Embryonic facial prominence (tissue), 1 donor: ENCODE results near the gene URM1.
"Not testable (repeated sequence)": the region's sequence is repeated elsewhere in the genome, so short reads cannot be mapped to it uniquely, and the experiment has no call there.

Source experiments
- DNase-seq: peaks from one replicate; pipeline ENCODE4 v3.0.0-alpha.2; 2016; ENCODE audit errors: extremely low spot score

The URM1 gene

GRCh38 chr9:128409450-128409849 lies 38.3 kb downstream of the URM1 start:
- no peak for DNase-seq

DNA sequence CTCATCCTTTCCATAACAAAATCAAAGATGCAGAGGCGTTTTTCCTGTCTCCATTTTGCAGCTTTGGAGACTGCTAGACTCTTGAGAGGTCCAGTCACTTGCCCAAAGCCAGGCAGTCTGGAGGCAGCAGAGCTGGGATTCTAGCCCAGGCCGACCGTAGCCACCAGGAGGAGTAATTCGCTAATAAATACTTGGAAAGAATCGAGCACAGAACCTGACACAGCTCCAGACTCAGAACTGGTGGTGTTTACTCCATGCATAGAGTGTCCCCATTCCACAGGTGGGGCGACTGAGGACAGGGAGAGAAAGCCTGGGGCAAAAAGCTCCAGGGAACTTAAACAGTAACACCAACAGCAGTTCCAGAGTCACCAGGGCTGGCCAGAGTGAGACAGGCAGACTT lies 38.8 kb downstream of the URM1 start:
- DNase-seq = no peak

- DNase-seq = no peak
Measured at GRCh38 chr9:128411364-128412119, 40.4 kb downstream of the URM1 start.

DNA sequence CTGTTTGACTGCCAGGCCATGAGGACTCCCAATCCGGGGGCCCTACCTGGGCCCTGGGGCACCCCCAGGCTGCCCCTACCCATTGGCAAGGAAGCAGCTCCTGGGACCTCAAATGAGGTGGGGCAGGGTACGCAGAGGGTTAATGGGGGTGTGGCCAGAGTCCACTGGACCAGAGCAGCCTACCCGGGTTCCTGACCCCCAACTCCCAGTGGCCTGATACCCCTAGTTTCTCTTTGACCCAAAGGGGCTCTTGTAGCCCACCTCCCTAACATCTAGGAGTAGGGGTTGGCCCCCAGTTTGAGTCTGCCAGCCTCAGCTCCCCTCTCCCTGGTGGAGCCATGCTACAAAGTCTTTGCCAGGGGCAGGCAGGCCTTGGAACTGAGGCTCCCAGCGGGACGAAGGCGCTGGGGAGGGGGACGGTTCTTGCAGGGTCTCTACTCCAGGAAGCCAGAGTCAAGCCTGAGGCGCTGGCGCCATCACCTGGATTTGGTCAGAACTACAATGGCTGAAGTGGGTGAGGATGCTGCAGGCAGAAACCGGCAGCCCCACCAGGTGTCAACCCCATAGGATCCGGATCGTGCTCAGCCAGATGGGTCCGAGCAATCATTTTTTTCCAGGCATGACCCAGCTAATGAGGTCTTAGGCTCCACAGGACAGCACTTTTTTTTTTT lies 41.1 kb downstream of the URM1 start:
- DNase-seq = no peak

DNA sequence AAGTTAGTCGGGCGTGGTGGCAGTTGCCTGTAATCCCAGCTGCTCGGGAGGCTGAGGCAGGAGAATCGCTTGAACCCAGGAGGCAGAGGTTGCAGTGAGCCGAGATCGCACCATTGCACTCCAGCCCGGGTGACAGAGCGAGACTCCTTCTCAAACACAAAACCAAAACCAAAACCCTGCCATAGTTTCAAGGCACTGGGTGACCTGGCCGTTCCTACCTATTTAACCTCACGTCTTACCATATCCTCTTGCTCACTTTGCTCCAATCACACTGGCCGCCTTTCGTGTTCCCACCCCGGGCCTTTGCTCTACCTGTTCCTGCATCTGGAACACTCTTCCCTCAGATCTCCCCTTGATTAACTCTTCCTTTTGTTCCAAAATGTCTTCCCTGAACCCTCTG lies 42.6 kb downstream of the URM1 start:
- DNase-seq = not testable (repeated sequence)

- no peak for DNase-seq
Measured at GRCh38 chr9:128414461-128414860, 43.3 kb downstream of the URM1 start.

DNA sequence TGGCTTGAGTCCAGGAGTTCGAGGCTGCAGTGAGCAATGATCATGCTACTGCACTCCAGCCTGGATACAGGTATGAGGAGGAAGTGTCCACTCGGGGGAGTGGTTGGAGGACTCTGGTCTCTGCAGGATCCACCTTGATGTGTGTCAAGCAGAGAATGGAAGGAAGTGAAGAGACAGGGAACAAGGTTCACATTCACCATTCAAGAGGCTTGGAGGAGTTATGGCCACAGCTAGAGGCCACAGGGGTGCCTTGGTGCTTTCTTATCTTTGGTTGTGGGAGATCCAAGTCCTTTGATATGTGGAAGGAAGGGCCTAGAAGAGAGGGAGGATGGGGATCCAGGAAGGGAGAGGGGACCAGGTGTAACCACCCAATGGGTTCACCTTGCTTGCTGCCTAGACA lies 44.1 kb downstream of the URM1 start:
- no peak for DNase-seq

DNA sequence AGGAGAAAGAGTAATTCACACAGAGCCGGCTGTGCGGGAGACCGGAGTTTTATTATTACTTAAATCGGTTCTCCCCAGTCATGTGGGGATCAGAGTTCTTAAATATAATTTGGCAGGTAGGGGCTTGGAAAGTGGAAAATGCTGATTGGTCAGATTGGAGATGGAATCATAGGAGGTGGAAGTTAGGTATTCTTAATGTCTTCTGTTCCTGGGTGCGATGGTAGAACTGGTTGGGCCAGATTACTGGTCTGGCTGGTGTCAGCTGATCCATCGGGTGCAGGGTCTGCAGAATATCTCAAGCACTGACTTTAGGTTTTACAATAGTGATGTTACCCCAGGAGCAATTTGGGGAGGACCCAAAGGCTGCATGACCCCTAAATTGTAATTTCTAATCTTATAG lies 44.8 kb downstream of the URM1 start:
- no peak for DNase-seq

- DNase-seq = no peak
Measured at GRCh38 chr9:128416432-128417019, 45.4 kb downstream of the URM1 start.

DNA sequence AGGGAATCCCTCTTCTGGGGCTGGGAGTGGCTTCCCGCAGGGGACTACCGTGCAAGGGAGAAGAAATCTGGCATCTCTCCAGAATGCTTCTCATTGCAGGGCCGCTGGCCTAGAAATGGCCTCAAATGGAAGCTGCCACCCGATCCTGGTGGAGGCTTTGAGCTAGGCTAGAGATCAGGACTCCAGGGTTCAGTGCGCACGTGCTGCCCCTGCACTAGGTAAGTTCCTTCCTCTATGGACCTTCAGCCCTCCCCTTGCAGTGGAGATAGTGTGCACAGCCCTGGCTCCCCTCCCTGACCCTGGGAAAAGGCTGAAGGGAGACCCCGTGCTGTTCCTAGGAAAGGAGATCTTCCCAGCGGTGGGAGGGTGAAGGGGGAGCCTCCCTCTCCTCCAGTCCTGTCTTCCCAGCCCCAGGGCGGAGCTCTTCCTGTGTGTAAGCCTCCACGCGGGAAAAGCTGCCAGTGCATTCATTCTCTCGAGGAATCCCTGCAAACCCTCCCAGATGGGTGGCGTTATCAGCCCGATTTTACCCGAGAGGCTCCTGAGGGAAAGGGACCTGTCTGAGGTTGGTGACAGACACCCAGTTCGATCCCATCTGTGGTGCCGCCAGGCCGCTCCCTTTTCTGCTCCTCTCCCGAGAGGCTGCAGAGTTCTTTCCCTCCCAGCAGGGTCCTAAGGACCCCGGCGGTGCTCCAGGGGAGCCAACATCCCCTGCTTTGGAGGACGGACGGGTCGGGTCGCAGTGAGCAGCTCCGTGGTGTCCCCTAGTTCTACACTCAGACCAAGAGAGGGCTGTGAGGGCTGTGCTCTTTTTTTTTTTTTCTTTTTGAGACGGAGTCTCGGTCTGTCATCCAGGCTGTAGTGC lies 48.1 kb downstream of the URM1 start:
- DNase-seq = no peak

DNA sequence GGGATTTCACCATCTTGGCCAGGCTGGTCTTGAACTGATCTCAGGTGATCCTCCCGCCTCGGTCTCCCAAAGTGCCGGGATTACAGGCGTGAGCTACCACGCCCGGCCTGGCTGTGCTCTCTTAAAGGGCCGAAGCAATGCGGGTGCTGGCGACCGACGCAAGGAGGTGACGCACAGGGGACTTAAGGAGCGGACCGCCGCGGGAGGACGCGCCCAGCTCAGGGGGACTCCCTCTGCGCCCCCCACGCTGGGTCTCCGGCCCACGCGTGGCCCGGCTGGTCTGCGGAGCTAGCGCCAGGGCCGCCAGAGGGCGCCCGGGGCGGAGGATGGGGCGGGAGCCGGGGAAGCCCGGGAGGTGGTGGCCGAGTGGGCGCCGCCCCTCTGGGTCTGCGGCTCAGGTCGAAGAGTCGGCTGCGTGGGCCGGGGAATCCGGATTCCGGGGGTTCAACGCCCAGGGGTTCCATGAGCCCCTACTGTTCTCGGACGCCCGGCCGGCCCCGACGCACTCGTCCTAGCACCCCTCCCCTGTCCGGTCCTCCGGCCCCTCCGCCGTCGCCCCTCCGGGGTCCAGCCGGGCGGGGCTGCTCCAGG lies 49.0 kb downstream of the URM1 start:
- DNase-seq = no peak

DNA sequence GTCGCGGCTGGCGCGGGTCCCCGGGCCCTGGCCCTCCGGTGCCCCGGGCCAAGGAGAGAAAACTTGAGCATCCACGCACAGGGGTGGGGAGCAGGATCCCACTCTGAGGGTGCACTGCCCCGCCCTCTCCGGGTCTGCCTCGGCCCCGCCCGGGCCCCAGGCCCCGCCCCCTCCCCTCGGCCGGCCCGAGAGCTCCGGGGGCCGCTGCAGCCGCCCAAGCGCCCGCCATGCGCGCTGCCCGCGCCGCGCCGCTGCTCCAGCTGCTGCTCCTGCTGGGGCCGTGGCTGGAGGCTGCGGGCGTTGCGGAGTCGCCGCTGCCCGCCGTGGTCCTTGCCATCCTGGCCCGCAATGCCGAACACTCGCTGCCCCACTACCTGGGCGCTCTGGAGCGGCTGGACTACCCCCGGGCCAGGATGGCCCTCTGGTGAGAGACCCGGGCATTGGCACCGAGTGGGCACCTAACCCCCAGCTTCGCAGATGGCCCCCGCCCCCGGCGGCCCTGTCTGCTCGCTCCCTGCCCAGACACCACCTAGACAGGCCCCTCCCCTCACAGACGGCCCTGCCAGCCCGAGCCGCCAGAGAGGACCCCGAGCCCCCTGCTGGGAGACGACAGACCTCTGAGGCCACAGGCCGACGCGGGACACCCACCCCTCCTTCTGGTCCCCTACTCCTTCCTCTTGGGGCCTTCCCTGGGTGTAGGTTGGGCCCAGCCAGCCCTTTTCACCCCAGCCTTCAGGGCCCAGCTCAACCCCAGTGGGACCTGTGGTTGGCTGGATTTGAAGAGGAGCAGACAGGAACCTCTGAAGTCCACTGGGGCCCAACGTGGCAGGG lies 49.7 kb downstream of the URM1 start, which contains the start of gene CERCAM:
CERCAM (plus strand) TSS at position 207 of the 831 bp plus-strand sequence; CDS start at position 228, 21 bp downstream.
- DNase-seq = no peak

- no peak for DNase-seq
Measured at GRCh38 chr9:128421482-128421996, 50.4 kb downstream of the URM1 start.

DNA sequence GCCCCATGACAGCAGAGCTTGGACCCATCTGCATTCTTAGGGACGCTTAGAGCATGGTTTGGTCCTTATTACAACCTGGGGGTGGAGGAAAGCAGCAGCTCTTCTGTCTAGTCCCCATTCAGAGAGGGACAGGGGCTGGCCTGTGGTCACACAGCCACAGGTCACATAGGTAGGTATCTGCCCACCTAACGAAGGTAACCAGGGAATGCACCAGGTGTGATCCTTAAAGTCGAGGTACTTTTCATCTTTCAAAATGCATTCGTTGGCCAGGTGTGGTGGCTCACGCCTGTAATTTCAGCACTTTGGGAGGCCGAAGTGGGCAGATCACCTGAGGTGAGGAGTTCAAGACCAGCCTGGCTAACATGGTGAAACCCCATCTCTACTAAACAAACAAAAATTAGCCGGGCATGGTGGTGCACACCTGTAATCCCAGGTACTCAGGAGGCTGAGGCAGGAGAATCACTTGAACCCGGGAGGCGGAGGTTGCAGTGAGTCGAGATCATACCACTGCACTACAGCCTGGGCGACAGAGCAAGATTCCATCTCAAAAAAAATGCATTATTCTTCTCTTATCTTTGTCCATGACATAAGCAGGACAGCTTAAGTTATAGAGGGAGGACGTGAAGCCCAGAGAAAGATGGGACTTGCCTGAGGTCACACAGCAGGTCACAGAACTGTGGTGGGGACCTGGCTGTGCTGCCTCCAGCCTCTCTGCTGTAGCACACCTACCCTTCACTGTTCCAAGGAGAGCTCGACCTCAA lies 51.0 kb downstream of the URM1 start:
- DNase-seq = not testable (repeated sequence)

DNA sequence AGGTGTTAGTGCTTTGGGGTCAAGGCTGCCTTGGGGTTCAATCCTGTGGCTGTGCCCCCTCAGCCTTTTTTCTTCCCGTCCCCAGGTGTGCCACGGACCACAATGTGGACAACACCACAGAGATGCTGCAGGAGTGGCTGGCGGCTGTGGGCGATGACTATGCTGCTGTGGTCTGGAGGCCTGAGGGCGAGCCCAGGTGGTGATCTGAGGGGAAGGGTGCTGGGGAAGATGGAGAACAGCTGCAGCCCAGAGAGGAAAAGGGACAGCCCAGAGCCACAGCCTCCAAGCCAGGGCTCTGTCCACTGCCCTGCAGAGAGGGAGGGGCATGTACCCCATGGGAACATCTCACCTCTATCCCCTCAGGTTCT lies 51.6 kb downstream of the URM1 start:
- no peak for DNase-seq

DNA sequence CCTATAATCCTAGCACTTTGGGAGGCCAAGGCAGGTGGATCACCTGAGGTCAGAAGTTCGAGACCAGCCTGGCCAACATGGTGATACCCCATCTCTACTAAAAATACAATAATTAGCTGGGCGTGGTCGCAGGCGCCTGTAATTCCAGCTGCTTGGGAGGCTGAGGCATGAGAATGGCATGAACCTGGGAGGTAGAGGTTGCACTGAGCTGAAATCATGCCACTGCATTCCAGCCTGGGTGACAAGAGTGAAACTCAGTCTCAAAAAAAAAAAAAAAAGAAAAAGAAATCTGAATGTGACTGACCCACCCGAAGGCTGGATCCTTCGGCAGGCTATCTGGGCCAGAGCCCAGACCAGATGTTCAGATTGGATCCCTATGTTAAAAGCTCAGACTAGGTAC lies 52.2 kb downstream of the URM1 start:
- DNase-seq = not testable (repeated sequence)

DNA sequence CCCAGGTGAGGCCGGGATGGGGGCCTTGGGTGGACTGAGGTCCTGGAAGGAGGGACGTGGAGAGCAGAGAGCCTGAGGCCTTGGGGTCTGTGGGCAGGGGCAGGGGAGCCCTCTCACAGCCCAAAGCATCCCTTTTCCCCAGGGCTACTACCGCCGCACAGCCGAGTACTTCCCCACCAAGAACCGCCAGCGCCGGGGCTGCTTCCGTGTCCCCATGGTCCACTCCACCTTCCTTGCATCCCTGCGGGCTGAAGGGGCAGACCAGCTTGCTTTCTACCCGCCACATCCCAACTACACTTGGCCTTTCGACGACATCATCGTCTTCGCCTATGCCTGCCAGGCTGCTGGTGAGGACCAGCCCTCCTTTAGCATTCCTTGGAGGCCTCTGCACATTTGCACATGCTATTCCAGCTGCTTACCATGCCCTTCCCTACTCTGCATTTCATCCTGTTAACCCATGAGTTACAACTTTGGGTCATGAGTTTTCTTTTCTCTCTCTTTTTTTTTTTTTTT lies 53.1 kb downstream of the URM1 start:
- DNase-seq = no peak

- no peak for DNase-seq
Measured at GRCh38 chr9:128428644-128429512, 57.7 kb downstream of the URM1 start.
